ENCODE results near the gene RAB9B. TPM values are rescaled to one million over a fixed set of nuclear protein-coding genes. Genes with fewer than 3 reads are reported as not detected.

Gene RAB9B
- total RNA-seq, 1 experiment from 2014 or later: 0.31 TPM

- Mint-ChIP-seq H3K4me3 (no peak overlapping the region), H3K27me3 (ENCODE audit: low read depth) (peaks cover 18% of the 10 kb centered on the region), H3K36me3 (ENCODE audit: insufficient read depth in 1 of 3, low read depth in 3 of 3) (no peaks in the 10 kb centered on the region), H3K27ac (no peak overlapping the region), H3K9me3 (peaks cover 0 to 12% of the 10 kb centered on the region in 2 experiments; a peak in 2 of 5 replicates), H3K4me1 (no peaks in the 10 kb centered on the region)
- WGBS (ENCODE audit: extremely low coverage, insufficient read length, low lambda C conversion rate): no CpG with 5 or more reads among the region's 1 CpG
- no peaks in the 10 kb centered on the region for H3K23me2 ChIP-seq (ENCODE audit: insufficient read length, low read depth, low read length, poor library complexity, severe bottlenecking)
- no peak overlapping the region for H4K5ac ChIP-seq (ENCODE audit: insufficient read length, low read depth, low read length)
- H3K23ac ChIP-seq (ENCODE audit: insufficient read length, low read depth, low read length): no peak overlapping the region
- no peak overlapping the region for H3K14ac ChIP-seq (ENCODE audit: insufficient read depth, low read length)
- no peak overlapping the region for H2AK5ac ChIP-seq (ENCODE audit: insufficient read length, low read length)
- H3K56ac ChIP-seq (ENCODE audit: insufficient read length, low read depth, low read length): no peak overlapping the region
- no peaks in the 10 kb centered on the region for H3K79me1 ChIP-seq (ENCODE audit: insufficient read depth, low read depth, low read length, poor library complexity, severe bottlenecking)
- H2AFZ ChIP-seq (ENCODE audit: low read length): no peak overlapping the region
- no peak overlapping the region for H3K27ac ChIP-seq (ENCODE audit: insufficient read length, low read depth, low read length)
- no peak overlapping the region for H2BK12ac ChIP-seq (ENCODE audit: insufficient read length, low read depth, low read length)
- no peak for DNase-seq
- no peak overlapping the region for H3K4ac ChIP-seq (ENCODE audit: low read depth, low read length)
- H3K18ac ChIP-seq (ENCODE audit: insufficient read length, low read depth, low read length): no peak overlapping the region
- no peaks in the 10 kb centered on the region; the same call in 1 of the 2 replicates for H3K27me3 ChIP-seq (ENCODE audit: insufficient read depth, low read length)
- H3K9me3 ChIP-seq (ENCODE audit: control insufficient read depth, low read depth, low read length): no peaks in the 10 kb centered on the region
- no peak for TF ChIP-seq CTCF (conservative IDR thresholded peaks at IDR 0.05)
- H3K9ac ChIP-seq (ENCODE audit: extremely low read depth, insufficient read length, low read length): no peak overlapping the region
- H4K8ac ChIP-seq (replicated peaks; ENCODE audit: insufficient read length, low read depth, low read length): no peak overlapping the region
- no peak overlapping the region for H2BK20ac ChIP-seq (ENCODE audit: low read depth, low read length, poor library complexity, severe bottlenecking)
- H3T11ph ChIP-seq (ENCODE audit: low read length): no peak overlapping the region
- H2BK120ac ChIP-seq (ENCODE audit: low read depth, low read length, poor library complexity, severe bottlenecking): no peak overlapping the region
- no peak overlapping the region for H3K4me2 ChIP-seq (ENCODE audit: insufficient read depth, insufficient read length, low read length)
- H2BK5ac ChIP-seq (ENCODE audit: insufficient read length, low read length): no peak overlapping the region
- no peaks in the 10 kb centered on the region for H3K79me2 ChIP-seq (ENCODE audit: insufficient read depth, low read length)
- no peaks in the 10 kb centered on the region for H4K20me1 ChIP-seq (ENCODE audit: control insufficient read depth, insufficient read depth, insufficient read length)
- no peak overlapping the region for H4K91ac ChIP-seq (ENCODE audit: insufficient read length, low read depth, low read length)
- H3K4me1 ChIP-seq (ENCODE audit: insufficient read depth, low read length): no peaks in the 10 kb centered on the region
- H2BK15ac ChIP-seq (ENCODE audit: low read depth, low read length): no peak overlapping the region
Observed at GRCh38 chrX:103825881-103826280, 6.2 kb downstream of the RAB9B start.
